ENCODE results near the gene CTAGE9.
"Not testable (repeated sequence)": the region's sequence is repeated elsewhere in the genome, so short reads cannot be mapped to it uniquely, and the experiment has no call there.

Gene CTAGE9

GRCh38 chr6:131728296-131728939 lies 17.6 kb upstream of the CTAGE9 start:
- no peak for DNase-seq

DNA sequence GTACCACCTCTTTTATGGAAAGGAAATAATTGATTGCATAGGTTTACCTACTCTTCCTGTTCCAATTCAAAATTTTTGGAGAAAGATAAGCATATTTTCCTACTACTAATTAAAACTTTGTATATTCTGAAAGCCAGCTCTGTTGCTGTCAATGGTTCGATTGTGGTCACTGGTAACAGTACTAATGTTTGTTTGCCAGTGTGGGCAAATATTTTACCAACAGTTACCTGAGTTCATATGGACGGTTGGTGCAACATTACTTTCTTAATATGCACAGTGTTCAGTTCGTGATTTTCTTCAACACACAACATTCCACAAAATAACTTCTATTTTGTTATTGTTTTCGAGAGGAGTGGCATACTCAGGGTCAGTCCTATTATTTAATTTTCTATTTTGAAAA lies 17.1 kb upstream of the CTAGE9 start:
- DNase-seq, result no peak

DNA sequence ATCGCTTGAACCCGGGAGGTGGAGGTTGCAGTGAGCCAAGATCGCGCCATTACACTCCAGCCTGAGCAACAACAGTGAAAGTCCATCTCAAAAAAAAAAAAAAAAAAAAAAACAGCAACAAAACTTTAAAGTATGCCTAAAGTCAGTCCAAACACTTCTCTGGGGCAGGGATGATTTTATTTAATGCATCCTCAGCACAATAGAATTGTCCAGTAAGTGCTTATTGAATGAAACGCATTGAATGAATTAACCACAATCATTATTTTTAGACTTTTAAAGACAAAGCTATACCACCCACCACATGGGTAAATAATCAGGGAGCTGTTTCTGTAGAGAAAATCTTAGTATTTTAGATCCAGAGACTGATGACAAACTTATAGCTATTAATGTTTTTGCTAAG lies 16.6 kb upstream of the CTAGE9 start:
- no peak for DNase-seq

GRCh38 chr6:131724114-131724513 lies 13.3 kb upstream of the CTAGE9 start:
- DNase-seq, result no peak

GRCh38 chr6:131721161-131721560 lies 10.3 kb upstream of the CTAGE9 start:
- no peak for DNase-seq

DNA sequence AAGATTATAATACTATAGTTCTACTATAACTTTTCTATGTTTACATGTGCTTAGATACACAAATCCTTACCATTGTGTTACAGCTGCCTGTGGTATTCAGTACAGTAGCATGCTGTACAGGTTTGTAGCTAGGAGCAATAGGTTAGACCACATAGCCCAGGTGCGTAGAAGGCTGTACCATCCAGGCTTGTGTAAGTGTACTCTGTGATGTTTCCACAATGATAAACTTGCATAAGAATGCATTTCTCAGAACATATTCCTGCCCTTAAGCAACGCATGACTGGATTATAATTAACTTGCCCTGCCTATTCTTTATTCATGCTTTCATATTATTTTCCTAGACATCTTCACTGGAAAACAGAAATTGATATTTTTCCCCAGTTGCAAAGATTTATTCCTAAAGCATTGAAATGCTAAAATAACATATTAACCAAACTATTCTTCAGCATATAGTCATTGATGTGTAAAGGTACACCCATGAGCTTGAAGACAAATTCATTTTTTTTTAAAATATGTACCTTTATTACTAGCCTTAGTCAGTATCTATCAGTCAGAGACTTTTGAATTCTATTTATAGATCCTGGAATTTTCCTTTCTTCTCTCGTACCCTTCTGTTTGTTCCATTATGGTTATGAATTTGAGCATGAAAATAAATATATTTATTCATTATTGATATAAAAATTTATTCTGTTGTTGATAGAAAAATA lies 7.2 kb upstream of the CTAGE9 start:
- no peak for DNase-seq

- DNase-seq, result not testable (repeated sequence)
Observed at GRCh38 chr6:131715567-131715966, 4.8 kb upstream of the CTAGE9 start.

- not testable (repeated sequence) for DNase-seq
Observed at GRCh38 chr6:131703905-131704304, 6.9 kb downstream of the CTAGE9 start.

DNA sequence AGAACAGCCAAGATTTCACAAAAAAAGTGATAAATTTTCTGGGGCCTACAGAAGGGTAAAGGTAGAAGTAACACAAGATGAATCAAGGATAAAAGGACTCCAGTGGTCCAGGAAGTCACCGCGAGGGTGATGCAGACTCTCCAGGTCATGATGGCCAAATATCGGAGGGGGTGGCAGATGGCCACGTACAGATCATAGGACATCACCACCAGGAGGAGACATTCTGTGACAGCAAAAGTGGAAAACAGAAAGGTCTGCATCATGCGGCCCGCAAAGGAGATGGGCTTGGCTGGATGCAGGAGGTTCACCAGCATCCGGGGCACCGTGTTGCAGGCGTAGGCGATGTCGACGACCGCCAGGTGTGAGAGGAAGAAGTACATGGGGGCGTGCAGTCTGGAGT lies 10.0 kb downstream of the CTAGE9 start:
- not testable (repeated sequence) for DNase-seq

GRCh38 chr6:131696956-131697355 lies 13.9 kb downstream of the CTAGE9 start:
- DNase-seq, result no peak

DNA sequence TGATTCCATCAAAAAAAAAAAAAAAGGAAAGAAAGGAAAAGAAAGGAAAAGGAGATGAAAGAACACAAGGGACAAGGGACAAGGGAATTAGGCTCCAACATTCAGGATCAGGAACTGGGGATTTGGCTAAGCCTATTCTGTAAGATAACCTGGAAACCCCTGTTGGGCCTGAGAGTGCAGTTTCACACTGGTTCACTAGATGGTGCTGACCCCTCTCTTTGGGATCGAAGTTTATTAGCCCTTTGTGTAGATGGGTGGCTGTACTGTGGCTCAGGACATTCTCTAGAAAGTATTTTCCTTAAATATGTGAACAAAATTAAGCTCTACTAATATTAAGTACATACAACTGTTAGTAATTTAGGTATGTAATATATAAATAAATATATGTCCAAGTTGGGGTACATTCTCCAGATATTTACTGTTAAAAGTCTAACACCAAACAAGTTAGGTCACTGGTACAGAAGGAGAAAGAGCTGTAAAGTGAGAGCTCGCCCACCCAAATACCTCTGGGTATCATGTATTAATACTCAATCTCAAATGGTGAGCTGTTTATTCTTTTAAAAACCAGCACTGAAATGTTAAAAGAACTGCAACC lies 15.9 kb downstream of the CTAGE9 start:
- peak; percentile 16 for DNase-seq

DNA sequence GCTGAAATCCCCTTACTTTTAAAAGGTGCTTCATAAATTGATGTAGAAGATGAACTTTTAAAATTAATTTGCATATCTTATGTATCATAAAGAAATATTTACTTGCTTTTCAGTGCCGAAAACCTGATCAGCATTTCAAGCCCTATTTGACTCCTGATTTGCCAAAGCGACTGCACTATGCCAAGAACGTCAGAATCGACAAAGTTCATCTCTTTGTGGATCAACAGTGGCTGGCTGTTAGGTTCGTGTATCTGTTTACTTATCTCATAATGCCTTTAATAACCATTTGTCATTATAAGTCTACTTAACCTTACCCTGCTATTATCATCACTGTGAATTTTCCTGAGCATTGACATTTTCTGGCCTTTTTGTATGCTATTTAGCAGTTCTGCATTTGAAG lies 17.4 kb downstream of the CTAGE9 start:
- no peak for DNase-seq

GRCh38 chr6:131692589-131692988 lies 18.2 kb downstream of the CTAGE9 start:
- no peak for DNase-seq

GRCh38 chr6:131692031-131692430 lies 18.8 kb downstream of the CTAGE9 start:
- no peak for DNase-seq

DNA sequence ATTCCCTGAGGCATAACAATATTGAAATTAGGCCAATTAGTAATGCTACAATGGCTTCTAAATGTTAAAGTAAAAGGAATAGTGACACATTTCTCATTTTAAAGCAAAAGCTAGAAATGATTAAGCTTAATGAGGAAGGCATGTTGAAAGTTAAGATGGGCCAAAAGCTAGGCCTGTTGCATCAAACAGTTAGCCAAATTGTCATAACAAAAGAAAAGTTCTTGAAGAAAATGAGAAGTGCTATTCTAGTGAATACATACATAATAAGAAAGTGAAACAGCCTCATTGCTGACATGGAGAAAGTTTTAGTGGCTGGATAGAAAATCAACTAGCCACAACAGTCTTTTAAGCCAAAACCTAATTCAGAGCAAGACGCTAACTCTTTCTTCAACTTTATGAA lies 22.5 kb downstream of the CTAGE9 start:
- DNase-seq, result no peak

- no peak for DNase-seq
Observed at GRCh38 chr6:131687022-131687421, 23.8 kb downstream of the CTAGE9 start.

- no peak for DNase-seq
Observed at GRCh38 chr6:131685266-131685780, 25.5 kb downstream of the CTAGE9 start.

- no peak for DNase-seq
Observed at GRCh38 chr6:131683479-131683878, 27.3 kb downstream of the CTAGE9 start.

- no peak for DNase-seq
Observed at GRCh38 chr6:131682442-131682841, 28.4 kb downstream of the CTAGE9 start.

DNA sequence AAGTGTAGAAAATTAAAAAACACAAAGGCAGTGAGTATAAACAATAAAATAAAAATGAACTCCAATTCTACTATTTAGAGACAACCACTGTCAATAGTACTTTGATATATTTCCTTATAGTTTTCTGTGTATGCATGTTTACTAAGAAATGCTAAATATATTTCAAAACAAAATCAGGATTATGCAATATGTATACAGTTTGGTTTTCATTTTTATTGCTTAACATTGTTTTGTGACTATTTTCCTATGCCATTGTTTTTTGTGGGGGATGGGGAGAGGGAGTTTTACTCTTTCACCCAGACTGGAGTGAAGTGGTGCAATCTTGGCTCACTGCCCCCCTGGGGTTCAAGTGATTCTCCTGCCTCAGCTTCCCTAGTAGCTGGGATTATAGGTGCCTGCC lies 29.2 kb downstream of the CTAGE9 start:
- DNase-seq, result no peak

GRCh38 chr6:131680868-131681267 lies 29.9 kb downstream of the CTAGE9 start:
- no peak for DNase-seq

GRCh38 chr6:131678442-131678841 lies 32.4 kb downstream of the CTAGE9 start:
- DNase-seq, result no peak

DNA sequence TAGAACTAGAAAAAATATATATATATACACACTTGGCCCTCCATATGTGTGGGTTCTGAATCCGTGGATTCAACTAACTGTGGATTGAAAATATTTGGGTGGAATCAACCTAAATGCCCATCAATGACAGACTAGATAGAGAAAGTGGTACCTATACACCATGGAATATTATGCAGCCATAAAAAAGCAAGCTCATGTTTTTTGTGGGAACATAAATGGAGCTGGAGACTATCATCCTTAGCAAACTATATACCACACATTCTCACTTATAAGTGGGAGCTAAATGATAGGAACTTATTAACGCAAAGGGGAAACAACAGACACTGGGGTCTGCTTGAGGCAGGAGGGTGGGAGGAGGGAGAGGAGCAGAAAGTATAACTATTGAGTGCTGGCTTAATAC lies 37.6 kb downstream of the CTAGE9 start:
- DNase-seq, result no peak

GRCh38 chr6:131669891-131670290 lies 40.9 kb downstream of the CTAGE9 start:
- DNase-seq, result no peak

All from stimulated activated CD4-positive, alpha-beta T cell treated with anti-CD3 and anti-CD28 coated beads, Interleukin-1b, Interleukin-23, amount 100 ng/mL, for 48 hours (primary cell).